Measurements from ENCODE around the gene ROBO1.

Gene ROBO1

DNA sequence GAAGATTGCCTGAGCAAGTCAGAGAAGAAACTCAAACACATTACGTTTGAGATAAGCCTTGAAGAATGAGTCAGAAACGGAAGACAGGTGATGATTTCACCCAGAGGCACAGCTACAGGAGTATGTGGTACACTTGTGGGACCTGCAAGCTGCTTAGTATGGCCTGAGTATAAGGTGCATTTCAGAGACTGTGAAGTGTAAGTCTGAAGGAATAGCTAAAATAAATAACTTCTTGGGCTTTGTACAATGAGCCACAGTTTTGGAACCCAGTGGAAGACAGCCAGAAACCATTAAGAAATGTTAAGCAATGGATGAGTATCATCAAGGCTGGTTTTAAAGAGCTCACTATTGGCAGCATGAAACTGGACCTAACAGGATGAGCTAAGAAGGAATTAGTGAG is 826.2 kb downstream of the ROBO1 start:
- Histone ChIP-seq H3K36me3 (ENCODE audit: insufficient read depth, low read depth, low read length) (0 out of 2 replicates have a peak, but pooled peaks cover 10% of the 10 kb centered on the region), H3K9ac (ENCODE audit: low read depth, low read length) (no peak overlapping the region), H3K27me3 (ENCODE audit: insufficient read depth, low read length) (no peaks in the 10 kb centered on the region), H3K4me3 (ENCODE audit: low read length) (no peak overlapping the region), H3K9me3 (ENCODE audit: insufficient read depth, low read depth, low read length) (peaks cover 22% of the 10 kb centered on the region), H3K27ac (ENCODE audit: low read length) (no peak overlapping the region), H3K4me1 (ENCODE audit: insufficient read depth, low read length) (no peaks in the 10 kb centered on the region)

DNA sequence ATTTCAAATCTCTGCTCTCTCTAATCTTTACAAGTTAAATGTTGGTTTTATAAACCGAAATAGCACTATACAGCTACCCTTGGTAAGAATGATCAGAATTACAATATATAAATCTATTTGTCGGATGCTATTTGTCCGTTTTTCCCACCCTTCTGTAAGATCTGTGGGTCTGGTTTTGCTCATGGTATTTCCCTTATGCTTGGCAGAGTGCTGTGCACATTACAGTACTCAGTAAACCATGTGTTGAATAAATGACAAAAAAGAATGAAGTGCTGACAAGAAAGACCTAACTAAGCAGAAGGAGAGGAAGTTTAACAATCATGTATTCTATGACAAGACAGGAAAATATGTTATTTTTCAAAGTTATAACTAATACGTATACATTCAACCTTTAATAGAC is 827.2 kb downstream of the ROBO1 start:
- no peak overlapping the region for H3K9ac ChIP-seq (ENCODE audit: low read depth, low read length)
- no peak overlapping the region for H3K4me3 ChIP-seq (ENCODE audit: low read length)
- H3K9me3 ChIP-seq (ENCODE audit: insufficient read depth, low read depth, low read length), result peaks cover 19% of the 10 kb centered on the region
- no peaks in the 10 kb centered on the region for H3K27me3 ChIP-seq (ENCODE audit: insufficient read depth, low read length)
- no peaks in the 10 kb centered on the region for H3K4me1 ChIP-seq (ENCODE audit: insufficient read depth, low read length)
- H3K36me3 ChIP-seq (ENCODE audit: insufficient read depth, low read depth, low read length), result 0 out of 2 replicates have a peak, but pooled peaks cover 10% of the 10 kb centered on the region
- no peak overlapping the region for H3K27ac ChIP-seq (ENCODE audit: low read length)

DNA sequence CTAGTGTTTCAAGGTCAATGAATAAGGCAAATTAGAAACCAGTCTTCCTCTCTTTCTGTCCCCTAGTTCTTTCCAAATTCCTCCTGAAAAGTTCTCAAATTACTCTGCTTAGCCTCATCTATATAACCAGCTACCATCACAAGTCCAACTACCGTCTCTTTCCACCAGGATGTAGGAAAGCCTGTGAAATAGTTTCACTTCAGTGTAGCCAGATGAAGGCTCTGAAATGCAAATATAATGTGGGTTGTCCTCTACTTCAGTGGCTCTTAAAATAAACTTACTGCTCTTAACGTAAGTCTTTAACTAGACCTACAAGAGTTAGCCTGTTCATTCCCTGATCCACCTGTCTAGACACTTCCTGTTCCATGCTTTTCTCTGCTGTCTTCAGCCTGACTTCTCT is 827.7 kb downstream of the ROBO1 start:
- Histone ChIP-seq H3K4me1 (ENCODE audit: insufficient read depth, low read length) (no peaks in the 10 kb centered on the region), H3K9ac (ENCODE audit: low read depth, low read length) (no peak overlapping the region), H3K9me3 (ENCODE audit: insufficient read depth, low read depth, low read length) (peaks cover 18% of the 10 kb centered on the region), H3K4me3 (ENCODE audit: low read length) (no peak overlapping the region), H3K27me3 (ENCODE audit: insufficient read depth, low read length) (no peaks in the 10 kb centered on the region), H3K27ac (ENCODE audit: low read length) (no peak overlapping the region), H3K36me3 (ENCODE audit: insufficient read depth, low read depth, low read length) (0 out of 2 replicates have a peak, but pooled peaks cover 10% of the 10 kb centered on the region)

DNA sequence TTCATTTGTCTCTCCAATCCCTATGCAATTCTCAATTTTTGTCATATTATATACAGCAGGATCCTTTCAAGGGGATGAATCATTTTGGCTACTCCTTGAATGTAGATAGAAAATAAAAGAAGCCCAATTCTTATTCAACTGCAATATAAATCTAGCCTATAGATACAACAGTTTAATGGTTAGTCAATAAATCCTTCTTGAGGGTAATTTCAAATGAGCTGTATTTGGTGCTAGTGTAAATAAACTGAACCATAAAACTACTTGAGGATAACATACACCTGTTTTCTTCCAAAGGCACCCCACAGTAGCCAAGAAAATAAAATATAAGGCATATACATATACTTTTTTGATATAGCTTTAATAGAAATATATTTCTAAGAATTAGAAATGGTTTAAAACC is 830.3 kb downstream of the ROBO1 start:
- Histone ChIP-seq H3K27ac (ENCODE audit: low read length) (no peak overlapping the region), H3K27me3 (ENCODE audit: insufficient read depth, low read length) (no peaks in the 10 kb centered on the region), H3K36me3 (ENCODE audit: insufficient read depth, low read depth, low read length) (0 out of 2 replicates have a peak, but pooled peaks cover 10% of the 10 kb centered on the region), H3K4me3 (ENCODE audit: low read length) (no peak overlapping the region), H3K9me3 (ENCODE audit: insufficient read depth, low read depth, low read length) (no peaks in the 10 kb centered on the region), H3K4me1 (ENCODE audit: insufficient read depth, low read length) (no peaks in the 10 kb centered on the region), H3K9ac (ENCODE audit: low read depth, low read length) (no peak overlapping the region)

- H3K9me3 ChIP-seq (ENCODE audit: insufficient read depth, low read depth, low read length), result no peaks in the 10 kb centered on the region
- no peaks in the 10 kb centered on the region for H3K27me3 ChIP-seq (ENCODE audit: insufficient read depth, low read length)
- H3K4me3 ChIP-seq (ENCODE audit: low read length), result no peak overlapping the region
- H3K9ac ChIP-seq (ENCODE audit: low read depth, low read length), result no peak overlapping the region
- H3K27ac ChIP-seq (ENCODE audit: low read length), result no peak overlapping the region
- H3K36me3 ChIP-seq (ENCODE audit: insufficient read depth, low read depth, low read length), result no peaks in the 10 kb centered on the region
- no peaks in the 10 kb centered on the region for H3K4me1 ChIP-seq (ENCODE audit: insufficient read depth, low read length)
Measured at GRCh38 chr3:78927759-78928158, 840.0 kb downstream of the ROBO1 start.

- Histone ChIP-seq H3K27me3 (ENCODE audit: insufficient read depth, low read length) (no peaks in the 10 kb centered on the region), H3K9ac (ENCODE audit: low read depth, low read length) (no peak overlapping the region), H3K4me1 (ENCODE audit: insufficient read depth, low read length) (no peaks in the 10 kb centered on the region), H3K9me3 (ENCODE audit: insufficient read depth, low read depth, low read length) (no peaks in the 10 kb centered on the region), H3K27ac (ENCODE audit: low read length) (no peak overlapping the region), H3K36me3 (ENCODE audit: insufficient read depth, low read depth, low read length) (no peaks in the 10 kb centered on the region), H3K4me3 (ENCODE audit: low read length) (no peak overlapping the region)
Measured at GRCh38 chr3:78926523-78926922, 841.3 kb downstream of the ROBO1 start.

GRCh38 chr3:78924711-78925110 is 843.1 kb downstream of the ROBO1 start:
- Histone ChIP-seq H3K9me3 (ENCODE audit: insufficient read depth, low read depth, low read length) (no peaks in the 10 kb centered on the region), H3K36me3 (ENCODE audit: insufficient read depth, low read depth, low read length) (no peaks in the 10 kb centered on the region), H3K4me1 (ENCODE audit: insufficient read depth, low read length) (no peaks in the 10 kb centered on the region), H3K9ac (ENCODE audit: low read depth, low read length) (no peak overlapping the region), H3K4me3 (ENCODE audit: low read length) (no peak overlapping the region), H3K27ac (ENCODE audit: low read length) (no peak overlapping the region), H3K27me3 (ENCODE audit: insufficient read depth, low read length) (no peaks in the 10 kb centered on the region)

- no peaks in the 10 kb centered on the region for H3K9me3 ChIP-seq (ENCODE audit: insufficient read depth, low read depth, low read length)
- no peak overlapping the region for H3K4me3 ChIP-seq (ENCODE audit: low read length)
- H3K27ac ChIP-seq (ENCODE audit: low read length), result no peak overlapping the region
- H3K27me3 ChIP-seq (ENCODE audit: insufficient read depth, low read length), result no peaks in the 10 kb centered on the region
- H3K9ac ChIP-seq (ENCODE audit: low read depth, low read length), result no peak overlapping the region
- H3K36me3 ChIP-seq (ENCODE audit: insufficient read depth, low read depth, low read length), result no peaks in the 10 kb centered on the region
- H3K4me1 ChIP-seq (ENCODE audit: insufficient read depth, low read length), result no peaks in the 10 kb centered on the region; the same call in 1 of the 2 replicates
Measured at GRCh38 chr3:78919021-78919755, 848.6 kb downstream of the ROBO1 start.

- no peaks in the 10 kb centered on the region for H3K27me3 ChIP-seq (ENCODE audit: insufficient read depth, low read length)
- no peak overlapping the region for H3K9ac ChIP-seq (ENCODE audit: low read depth, low read length)
- H3K9me3 ChIP-seq (ENCODE audit: insufficient read depth, low read depth, low read length), result no peaks in the 10 kb centered on the region
- H3K4me3 ChIP-seq (ENCODE audit: low read length), result no peak overlapping the region
- no peaks in the 10 kb centered on the region for H3K36me3 ChIP-seq (ENCODE audit: insufficient read depth, low read depth, low read length)
- H3K27ac ChIP-seq (ENCODE audit: low read length), result no peak overlapping the region
- peaks cover 5% of the 10 kb centered on the region; the same call in 1 of the 2 replicates for H3K4me1 ChIP-seq (ENCODE audit: insufficient read depth, low read length)
Measured at GRCh38 chr3:78918361-78919020, 849.3 kb downstream of the ROBO1 start.

GRCh38 chr3:78917536-78917935 is 850.3 kb downstream of the ROBO1 start:
- Histone ChIP-seq H3K9me3 (ENCODE audit: insufficient read depth, low read depth, low read length) (no peaks in the 10 kb centered on the region), H3K9ac (ENCODE audit: low read depth, low read length) (no peak overlapping the region), H3K27ac (ENCODE audit: low read length) (no peak overlapping the region), H3K27me3 (ENCODE audit: insufficient read depth, low read length) (no peaks in the 10 kb centered on the region), H3K36me3 (ENCODE audit: insufficient read depth, low read depth, low read length) (no peaks in the 10 kb centered on the region), H3K4me3 (ENCODE audit: low read length) (no peak overlapping the region), H3K4me1 (ENCODE audit: insufficient read depth, low read length) (peaks cover 5% of the 10 kb centered on the region; the same call in 1 of the 2 replicates)

- no peak overlapping the region for H3K9ac ChIP-seq (ENCODE audit: low read depth, low read length)
- H3K27ac ChIP-seq (ENCODE audit: low read length), result no peak overlapping the region
- H3K9me3 ChIP-seq (ENCODE audit: insufficient read depth, low read depth, low read length), result no peaks in the 10 kb centered on the region
- peaks cover 5% of the 10 kb centered on the region; the same call in 1 of the 2 replicates for H3K4me1 ChIP-seq (ENCODE audit: insufficient read depth, low read length)
- no peaks in the 10 kb centered on the region for H3K36me3 ChIP-seq (ENCODE audit: insufficient read depth, low read depth, low read length)
- no peaks in the 10 kb centered on the region for H3K27me3 ChIP-seq (ENCODE audit: insufficient read depth, low read length)
- H3K4me3 ChIP-seq (ENCODE audit: low read length), result no peak overlapping the region
Measured at GRCh38 chr3:78913711-78914110, 854.1 kb downstream of the ROBO1 start.

GRCh38 chr3:78912687-78913086 is 855.1 kb downstream of the ROBO1 start:
- Histone ChIP-seq H3K36me3 (ENCODE audit: insufficient read depth, low read depth, low read length) (no peaks in the 10 kb centered on the region), H3K9me3 (ENCODE audit: insufficient read depth, low read depth, low read length) (no peaks in the 10 kb centered on the region), H3K4me1 (ENCODE audit: insufficient read depth, low read length) (peaks cover 5% of the 10 kb centered on the region; the same call in 1 of the 2 replicates), H3K27me3 (ENCODE audit: insufficient read depth, low read length) (no peaks in the 10 kb centered on the region), H3K4me3 (ENCODE audit: low read length) (no peak overlapping the region), H3K9ac (ENCODE audit: low read depth, low read length) (no peak overlapping the region), H3K27ac (ENCODE audit: low read length) (no peak overlapping the region)
